Mucosa of descending colon (tissue), 3 donors: Measurements from ENCODE around the gene RARG. TPM values are rescaled to one million over a fixed set of nuclear protein-coding genes. Genes with fewer than 3 reads are reported as not detected.
"Not testable (repeated sequence)": the region's sequence is repeated elsewhere in the genome, so short reads cannot be mapped to it uniquely, and the experiment has no call there.

Experiments
- ATAC-seq: fragments of 200-7000 bp; cut with Tn5 transposase; one replicate; pipeline ENCODE4 v1.9.1; 2020; ENCODE audit warnings: mild to moderate bottlenecking, moderate library complexity
- DNase-seq, 3 donors: peaks; one replicate each; pipeline ENCODE4 v3.0.0-alpha.2; 2020
- H3K36me3 ChIP-seq: fragments of 200-600 bp; one replicate; pipeline ENCODE4 v1.8.0; 2021; ENCODE audit warnings: low read depth, mild to moderate bottlenecking
- H3K4me1 ChIP-seq: fragments of 200-600 bp; one replicate; pipeline ENCODE4 v1.8.0; 2021; ENCODE audit warnings: low read depth, mild to moderate bottlenecking
- H3K4me3 ChIP-seq: fragments of 200-600 bp; one replicate; pipeline ENCODE4 v1.8.0; 2021; ENCODE audit warnings: mild to moderate bottlenecking
- H3K9me3 ChIP-seq: fragments of 200-600 bp; one replicate; pipeline ENCODE4 v1.8.0; 2021; ENCODE audit warnings: mild to moderate bottlenecking
- intact Hi-C, 2 donors: fragments of 100-400 bp; cut with DNase I in 1 of 2; cut with micrococcal nuclease in 1 of 2; formaldehyde crosslinking; loops; one replicate each; pipeline versions ENCODE4 v1.11.0 to v1.11.1; 2022; cut with DNase I, micrococcal nuclease
- total RNA-seq, 3 donors: library from RNA; stranded (reverse); fragmentation: NEBNext Ultra II Directional in 2 of 3; extraction: Animal tissue kit (Norgen Biotek cat#: 25700) in 2 of 3; gene quantifications; one replicate each; pipeline versions ENCODE4 v1.2.1 to v1.2.4, GENCODE V29; 2021 to 2023
- TF ChIP-seq, protein P1 (sequence below): fragments of 200-600 bp; IDR thresholded peaks from one replicate; pipeline ENCODE4 v1.8.0; 2022; ENCODE audit warnings: antibody characterized with exemption, mild to moderate bottlenecking
- donor health status: DM: no; HTN: no; CAD: no; lungs with moderate emphysema.
- donor health status: DM: no; HTN: no; CAD: no.
- donor health status: DM: no; HTN: yes; CAD: no.

The RARG gene
- total RNA-seq, 3 donors from 2014 or later = 10.7 to 35.3 (median 16.9) TPM

DNA sequence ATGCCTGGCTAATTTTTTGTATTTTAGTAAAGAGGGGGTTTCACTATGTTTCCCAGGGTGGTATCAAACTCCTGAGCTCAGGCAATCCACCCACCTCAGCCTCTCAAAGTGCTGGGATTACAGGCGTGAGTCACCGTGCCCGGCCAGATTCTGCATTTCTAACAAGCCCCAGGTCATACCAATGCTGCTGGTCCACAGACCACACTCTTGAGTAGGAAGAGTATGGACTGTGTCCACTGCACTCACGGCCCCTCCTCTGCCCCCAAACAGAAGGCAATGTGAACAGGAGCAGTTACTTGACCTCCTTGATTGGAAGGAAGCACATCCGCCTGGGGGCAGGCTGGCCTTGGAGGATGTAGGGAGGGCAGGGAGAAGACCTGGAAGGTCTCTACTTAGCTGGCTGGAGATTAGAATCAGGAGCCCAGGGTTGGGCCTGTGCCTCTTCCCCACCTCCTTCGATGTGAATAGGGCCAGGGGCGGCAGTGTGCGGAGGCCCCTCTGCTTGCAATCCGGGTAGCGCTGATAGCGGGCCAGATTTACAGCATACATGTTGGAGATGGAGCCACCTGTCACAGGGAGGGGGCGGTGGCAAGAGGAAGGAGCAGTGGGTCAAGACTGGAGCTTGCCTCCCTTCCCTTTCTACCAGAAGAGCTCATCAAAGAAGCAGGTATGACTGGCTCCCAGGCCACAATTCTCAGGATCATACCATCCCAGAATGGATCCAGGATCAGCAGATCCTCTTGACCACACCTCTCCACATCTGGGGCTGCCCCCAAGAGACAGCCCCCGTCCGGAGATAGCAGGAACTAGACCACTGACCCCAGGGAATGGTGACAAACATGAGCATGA lies 60.9 kb downstream of the RARG start:
- no peaks in the 10 kb centered on the region for H3K36me3 ChIP-seq
- ATAC-seq = no peak
- H3K9me3 ChIP-seq = no peaks in the 10 kb centered on the region
- no peak overlapping the region for H3K4me3 ChIP-seq
- no peak for DNase-seq
- intact Hi-C loops = no loop called here
- TF ChIP-seq, protein P1, sequence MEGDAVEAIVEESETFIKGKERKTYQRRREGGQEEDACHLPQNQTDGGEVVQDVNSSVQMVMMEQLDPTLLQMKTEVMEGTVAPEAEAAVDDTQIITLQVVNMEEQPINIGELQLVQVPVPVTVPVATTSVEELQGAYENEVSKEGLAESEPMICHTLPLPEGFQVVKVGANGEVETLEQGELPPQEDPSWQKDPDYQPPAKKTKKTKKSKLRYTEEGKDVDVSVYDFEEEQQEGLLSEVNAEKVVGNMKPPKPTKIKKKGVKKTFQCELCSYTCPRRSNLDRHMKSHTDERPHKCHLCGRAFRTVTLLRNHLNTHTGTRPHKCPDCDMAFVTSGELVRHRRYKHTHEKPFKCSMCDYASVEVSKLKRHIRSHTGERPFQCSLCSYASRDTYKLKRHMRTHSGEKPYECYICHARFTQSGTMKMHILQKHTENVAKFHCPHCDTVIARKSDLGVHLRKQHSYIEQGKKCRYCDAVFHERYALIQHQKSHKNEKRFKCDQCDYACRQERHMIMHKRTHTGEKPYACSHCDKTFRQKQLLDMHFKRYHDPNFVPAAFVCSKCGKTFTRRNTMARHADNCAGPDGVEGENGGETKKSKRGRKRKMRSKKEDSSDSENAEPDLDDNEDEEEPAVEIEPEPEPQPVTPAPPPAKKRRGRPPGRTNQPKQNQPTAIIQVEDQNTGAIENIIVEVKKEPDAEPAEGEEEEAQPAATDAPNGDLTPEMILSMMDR = no peak
- H3K4me1 ChIP-seq = peaks cover 7% of the 10 kb centered on the region

GRCh38 chr12:53170215-53170614 lies 61.8 kb downstream of the RARG start:
- H3K9me3 ChIP-seq = no peaks in the 10 kb centered on the region
- H3K4me1 ChIP-seq = peaks cover 4% of the 10 kb centered on the region
- no peaks in the 10 kb centered on the region for H3K36me3 ChIP-seq
- H3K4me3 ChIP-seq = no peak overlapping the region
- ATAC-seq = no peak
- TF ChIP-seq, protein P1 = no peak
- no peak for DNase-seq
- intact Hi-C loops = no loop called here

DNA sequence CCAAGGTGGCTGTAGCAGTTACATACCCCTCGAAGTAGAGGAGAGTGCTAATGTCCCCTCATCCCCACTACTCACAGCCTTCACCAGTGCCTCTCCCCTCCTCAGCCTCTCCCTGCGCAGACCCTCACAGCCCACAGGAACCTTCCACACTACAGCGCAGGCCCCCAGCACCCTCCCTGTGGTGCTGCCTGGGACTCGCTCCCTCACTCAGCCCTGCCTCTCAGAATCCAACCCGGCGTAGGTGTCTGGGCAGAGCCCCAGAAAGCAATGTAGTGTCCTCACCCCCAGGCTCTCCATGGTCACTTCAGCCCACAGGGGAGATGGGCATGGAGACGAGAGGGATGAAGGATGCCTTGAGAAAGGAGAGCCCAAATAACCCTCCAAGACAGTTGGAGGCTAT lies 62.4 kb downstream of the RARG start:
- Histone ChIP-seq H3K36me3 (no peaks in the 10 kb centered on the region), H3K9me3 (no peaks in the 10 kb centered on the region), H3K4me1 (no peaks in the 10 kb centered on the region), H3K4me3 (no peak overlapping the region)
- TF ChIP-seq, protein P1 = no peak
- intact Hi-C loops = no loop called here
- DNase-seq (no peak), ATAC-seq (no peak)

DNA sequence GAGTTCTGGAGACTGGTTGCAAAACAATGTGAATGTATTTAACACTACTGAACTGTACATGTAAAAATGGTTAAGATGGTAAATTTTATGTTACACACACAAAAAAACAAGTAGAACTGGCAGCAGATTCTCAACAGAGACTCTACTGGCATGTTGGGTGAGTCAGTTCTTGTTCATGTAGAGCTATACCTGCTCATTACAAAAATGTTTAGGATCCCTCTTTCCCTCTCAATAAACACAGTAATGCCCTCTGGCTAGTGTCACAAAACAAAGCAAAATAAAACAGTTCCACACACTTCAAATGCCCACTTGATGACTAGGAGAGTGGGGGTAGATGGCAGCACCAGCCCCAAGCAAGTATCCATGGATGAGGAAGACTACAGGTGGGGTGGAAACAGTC lies 65.2 kb downstream of the RARG start:
- no peaks in the 10 kb centered on the region for H3K4me1 ChIP-seq
- H3K36me3 ChIP-seq = no peaks in the 10 kb centered on the region
- no peak for DNase-seq
- TF ChIP-seq, protein P1 = no peak
- H3K4me3 ChIP-seq = no peak overlapping the region
- H3K9me3 ChIP-seq = no peaks in the 10 kb centered on the region
- intact Hi-C loops = no loop called here
- no peak for ATAC-seq

- not testable (repeated sequence) for H3K36me3 ChIP-seq, ATAC-seq, DNase-seq, H3K4me1 ChIP-seq, H3K4me3 ChIP-seq, H3K9me3 ChIP-seq
- intact Hi-C loops = loop anchor here in 1 of 2 donors (5.0 kb wide), 1 partner anchor 34 kb away; no protein-coding TSS in a partner anchor
Measured at GRCh38 chr12:53163008-53163407, 69.0 kb downstream of the RARG start.

- Histone ChIP-seq H3K4me3 (no peak overlapping the region), H3K4me1 (no peaks in the 10 kb centered on the region), H3K36me3 (no peaks in the 10 kb centered on the region), H3K9me3 (no peaks in the 10 kb centered on the region)
- TF ChIP-seq, protein P1 = no peak
- intact Hi-C loops = loop anchor here in 1 of 2 donors (5.0 kb wide), 1 partner anchor 36 kb away; no protein-coding TSS in a partner anchor
- ATAC-seq (no peak), DNase-seq (no peak)
Measured at GRCh38 chr12:53161119-53161911, 70.7 kb downstream of the RARG start.
